CD4-positive, alpha-beta T cell (primary cell): ENCODE data around the gene MAML2. TPM values are rescaled to one million over a fixed set of nuclear protein-coding genes. Genes with fewer than 3 reads are reported as not detected.
A peak's percentile ranks its signal among the peaks of the same experiment; 100 is the strongest.

Source experiments
- ATAC-seq: fragments of 200-7000 bp; cut with Tn5 transposase; one replicate; pipeline ENCODE4 v1.10.0; 2022; ENCODE audit warnings: mild to moderate bottlenecking; ENCODE audit not compliant: poor library complexity
- CTCF ChIA-PET: fragments of 350-600 bp; sonication (Branson Sonifier 250); formaldehyde crosslinking; loops from one replicate; lab custom pipeline; 2021; ENCODE audit warnings: antibody characterized with exemption, inconsistent platforms; lab: Charles Lee
- POLR2A ChIA-PET: fragments of 350-600 bp; sonication (Branson Sonifier 250); formaldehyde crosslinking; loops from one replicate; lab custom pipeline; 2021; ENCODE audit warnings: antibody characterized with exemption, inconsistent platforms; lab: Charles Lee
- DNase-seq, 14 experiments: peaks; one replicate each; pipeline ENCODE4 v3.0.0-alpha.2; 2013 to 2020; ENCODE audit warnings: mixed read lengths in 2 of 14
- H3K27ac ChIP-seq, 2 donors: one replicate each; pipeline versions ENCODE4 v1.5.1 to v1.7.0; 2013; ENCODE audit warnings: low read length in 2 of 2, low read depth in 1 of 2, mild to moderate bottlenecking in 1 of 2
- H3K27me3 ChIP-seq, 2 experiments: 1 replicate in 1 of 2; 2 replicates in 1 of 2; pipeline versions ENCODE4 v1.6.1 to v1.7.0; 2013; ENCODE audit warnings: low read length in 2 of 2, control low read depth in 1 of 2, mild to moderate bottlenecking in 1 of 2, moderate library complexity in 1 of 2; ENCODE audit not compliant: insufficient read depth in 2 of 2, control insufficient read depth in 1 of 2
- H3K36me3 ChIP-seq: one replicate; pipeline ENCODE4 v1.6.1; 2013; ENCODE audit warnings: low read length, control low read depth; ENCODE audit not compliant: insufficient read depth
- H3K4me1 ChIP-seq: one replicate; pipeline ENCODE4 v1.6.1; 2013; ENCODE audit warnings: low read length, control low read depth; ENCODE audit not compliant: insufficient read depth
- H3K4me3 ChIP-seq: one replicate; pipeline ENCODE4 v1.5.1; 2013; ENCODE audit warnings: mild to moderate bottlenecking, low read length, moderate library complexity
- H3K9me3 ChIP-seq, 2 experiments: 1 replicate in 1 of 2; 2 replicates in 1 of 2; pipeline versions ENCODE4 v1.6.1 to v1.7.0; 2013; ENCODE audit warnings: low read length in 2 of 2, mild to moderate bottlenecking in 2 of 2, control low read depth in 1 of 2, moderate library complexity in 1 of 2; ENCODE audit not compliant: control insufficient read depth in 1 of 2, insufficient read depth in 1 of 2
- H3K27ac Mint-ChIP-seq: one replicate; pipeline ENCODE4 v1.8.0; 2020; ENCODE audit warnings: mixed read lengths
- H3K27me3 Mint-ChIP-seq: one replicate; pipeline ENCODE4 v1.8.0; 2021; ENCODE audit warnings: mixed read lengths
- H3K36me3 Mint-ChIP-seq: one replicate; pipeline ENCODE4 v1.8.0; 2021; ENCODE audit warnings: low read depth, mixed read lengths
- H3K4me1 Mint-ChIP-seq: one replicate; pipeline ENCODE4 v1.8.0; 2021; ENCODE audit warnings: low read depth, mixed read lengths
- H3K4me3 Mint-ChIP-seq: one replicate; pipeline ENCODE4 v1.8.0; 2020; ENCODE audit warnings: mild to moderate bottlenecking, mixed read lengths
- H3K9me3 Mint-ChIP-seq: one replicate; pipeline ENCODE4 v1.8.0; 2020; ENCODE audit warnings: mixed read lengths
- intact Hi-C, 2 experiments: fragments of 100-400 bp; cut with DNase I in 1 of 2; cut with micrococcal nuclease in 1 of 2; formaldehyde crosslinking; loops; one replicate each; pipeline versions ENCODE4 v1.15.1 to v1.9.0; 2023 to 2025; cut with DNase I, micrococcal nuclease
- total RNA-seq, 174 experiments: library from RNA in 2 of 174; stranded (reverse) in 2 of 174; gene quantifications; one replicate each; pipeline ENCODE4 v1.2.3 and lab custom pipeline; 2021 to 2026
- TF ChIP-seq, protein P1 (sequence below): fragments of 200-600 bp; IDR thresholded peaks from one replicate; pipeline ENCODE4 v1.8.0; 2022; ENCODE audit warnings: antibody characterized with exemption, mild to moderate bottlenecking

MAML2 gene
- total RNA-seq, 2 experiments from 2014 or later, result 58.8 to 59.8 TPM

- no peak for DNase-seq
- no peaks in the 10 kb centered on the region for H3K36me3 ChIP-seq
- no peak for ATAC-seq
- Mint-ChIP-seq H3K4me1 (peaks cover 52% of the 10 kb centered on the region), H3K4me3 (no peak overlapping the region), H3K36me3 (peaks cover 58% of the 10 kb centered on the region), H3K27me3 (no peaks in the 10 kb centered on the region), H3K27ac (peak overlapping the region; percentile 52), H3K9me3 (no peaks in the 10 kb centered on the region)
- CTCF ChIA-PET, result interaction anchor here (1.2 kb wide), 1 partner anchor 43 kb away, joined by 3 read pairs; no protein-coding TSS in a partner anchor
- intact Hi-C loops, result loop anchor here in 1 of 2 experiments (5.0 kb wide), 2 partner anchors 69 to 239 kb away; partner anchors contain the start of gene MAML2
- no peaks in the 10 kb centered on the region for H3K27me3 ChIP-seq
- TF ChIP-seq, protein P1, sequence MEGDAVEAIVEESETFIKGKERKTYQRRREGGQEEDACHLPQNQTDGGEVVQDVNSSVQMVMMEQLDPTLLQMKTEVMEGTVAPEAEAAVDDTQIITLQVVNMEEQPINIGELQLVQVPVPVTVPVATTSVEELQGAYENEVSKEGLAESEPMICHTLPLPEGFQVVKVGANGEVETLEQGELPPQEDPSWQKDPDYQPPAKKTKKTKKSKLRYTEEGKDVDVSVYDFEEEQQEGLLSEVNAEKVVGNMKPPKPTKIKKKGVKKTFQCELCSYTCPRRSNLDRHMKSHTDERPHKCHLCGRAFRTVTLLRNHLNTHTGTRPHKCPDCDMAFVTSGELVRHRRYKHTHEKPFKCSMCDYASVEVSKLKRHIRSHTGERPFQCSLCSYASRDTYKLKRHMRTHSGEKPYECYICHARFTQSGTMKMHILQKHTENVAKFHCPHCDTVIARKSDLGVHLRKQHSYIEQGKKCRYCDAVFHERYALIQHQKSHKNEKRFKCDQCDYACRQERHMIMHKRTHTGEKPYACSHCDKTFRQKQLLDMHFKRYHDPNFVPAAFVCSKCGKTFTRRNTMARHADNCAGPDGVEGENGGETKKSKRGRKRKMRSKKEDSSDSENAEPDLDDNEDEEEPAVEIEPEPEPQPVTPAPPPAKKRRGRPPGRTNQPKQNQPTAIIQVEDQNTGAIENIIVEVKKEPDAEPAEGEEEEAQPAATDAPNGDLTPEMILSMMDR, result no peak
- peaks cover 6% of the 10 kb centered on the region for H3K4me1 ChIP-seq
- H3K4me3 ChIP-seq, result no peak overlapping the region
- H3K27ac ChIP-seq, result no peak overlapping the region
- POLR2A ChIA-PET, result no interaction called here
- H3K9me3 ChIP-seq, result no peaks in the 10 kb centered on the region
These were observed 239.9 kb downstream of the MAML2 start for GRCh38 chr11:96103102-96103501.

DNA sequence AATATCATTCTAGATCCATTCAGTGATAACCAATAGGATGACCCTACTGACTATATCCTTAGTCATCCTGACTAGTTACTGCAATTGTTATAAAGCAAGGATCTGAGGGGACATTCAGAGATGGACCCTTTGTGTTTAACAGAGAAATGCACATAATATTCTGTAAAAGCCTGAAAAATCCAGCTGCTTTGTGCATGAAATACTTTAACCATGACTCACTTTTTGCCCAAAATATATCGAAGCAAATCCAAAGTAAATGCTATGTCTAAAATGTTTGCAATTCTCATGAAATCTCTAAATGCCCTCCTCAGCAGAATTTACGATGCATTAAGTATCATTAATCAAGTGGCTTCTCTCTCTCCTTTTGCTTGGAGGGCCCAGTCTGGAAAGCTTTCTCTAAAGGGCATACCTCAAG, 240.3 kb downstream of the MAML2 start:
- DNase-seq (no peak), ATAC-seq (no peak)
- H3K9me3 ChIP-seq, result no peaks in the 10 kb centered on the region
- intact Hi-C loops, result loop anchor here in 1 of 2 experiments (5.0 kb wide), 2 partner anchors 70 to 240 kb away; partner anchors contain the start of gene MAML2
- Mint-ChIP-seq H3K27me3 (no peaks in the 10 kb centered on the region), H3K4me3 (no peak overlapping the region), H3K9me3 (no peaks in the 10 kb centered on the region), H3K27ac (peak overlapping the region; percentile 52), H3K4me1 (peaks cover 52% of the 10 kb centered on the region), H3K36me3 (peaks cover 58% of the 10 kb centered on the region)
- TF ChIP-seq, protein P1, result no peak
- POLR2A ChIA-PET, result interaction anchor here (0.5 kb wide), 1 partner anchor 21 kb away, joined by 3 read pairs; no protein-coding TSS in a partner anchor
- no peaks in the 10 kb centered on the region for H3K36me3 ChIP-seq
- CTCF ChIA-PET, result no interaction called here
- H3K27me3 ChIP-seq, result no peaks in the 10 kb centered on the region
- H3K4me1 ChIP-seq, result peaks cover 4% of the 10 kb centered on the region
- no peak overlapping the region for H3K4me3 ChIP-seq
- H3K27ac ChIP-seq, result no peak overlapping the region

DNA sequence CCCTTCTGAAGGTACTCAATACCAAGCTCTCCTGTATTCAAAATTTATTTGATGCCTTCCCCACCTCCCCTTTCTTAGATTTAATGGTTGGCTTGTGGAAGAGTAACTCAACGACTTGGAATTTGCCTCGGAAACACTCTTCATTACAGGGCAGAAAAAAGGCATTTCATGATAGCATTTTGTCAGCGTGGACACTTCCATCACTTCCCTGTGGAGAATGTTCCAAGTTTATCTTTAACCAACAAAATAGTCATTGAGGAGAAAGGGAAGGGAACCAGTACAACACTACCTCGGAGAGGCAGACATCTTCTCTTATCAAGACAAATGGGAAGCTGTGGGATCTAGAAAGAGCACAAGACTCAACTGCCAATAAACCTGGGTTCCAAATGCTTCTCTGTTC, 241.8 kb downstream of the MAML2 start:
- POLR2A ChIA-PET, result interaction anchor here (0.6 kb wide), 1 partner anchor 48 kb away, joined by 3 read pairs; no protein-coding TSS in a partner anchor
- H3K27me3 Mint-ChIP-seq, result no peaks in the 10 kb centered on the region
- Histone ChIP-seq H3K27ac (no peak overlapping the region), H3K4me1 (no peaks in the 10 kb centered on the region), H3K4me3 (no peak overlapping the region), H3K27me3 (no peaks in the 10 kb centered on the region), H3K9me3 (no peaks in the 10 kb centered on the region), H3K36me3 (no peaks in the 10 kb centered on the region)
- ATAC-seq (no peak), DNase-seq (no peak)
- no peaks in the 10 kb centered on the region for H3K9me3 Mint-ChIP-seq
- peaks cover 52% of the 10 kb centered on the region for H3K4me1 Mint-ChIP-seq
- peaks cover 58% of the 10 kb centered on the region for H3K36me3 Mint-ChIP-seq
- TF ChIP-seq, protein P1, result no peak
- H3K27ac Mint-ChIP-seq, result no peak overlapping the region
- intact Hi-C loops, result loop anchor here in 1 of 2 experiments (5.0 kb wide), 2 partner anchors 71 to 241 kb away; partner anchors contain the start of gene MAML2
- no peak overlapping the region for H3K4me3 Mint-ChIP-seq
- CTCF ChIA-PET, result interaction anchor here (0.6 to 2.1 kb wide), 3 partner anchors 12 to 242 kb away, joined by 3 to 8 read pairs (median 3); partner anchors contain the start of gene MAML2
